B cell (primary cell): Measurements from ENCODE around the gene APPBP2. TPM values are rescaled to one million over a fixed set of nuclear protein-coding genes. Genes with fewer than 3 reads are reported as not detected.

Experiments
- ATAC-seq: fragments of 200-7000 bp; cut with Tn5 transposase; one replicate; pipeline ENCODE4 v1.10.0; 2021; ENCODE audit warnings: low read depth, mild to moderate bottlenecking, moderate number of reproducible peaks, moderate library complexity
- CTCF ChIA-PET: fragments of 350-600 bp; sonication (Branson Sonifier 250); formaldehyde crosslinking; loops from one replicate; lab custom pipeline; 2021; ENCODE audit warnings: antibody characterized with exemption, inconsistent platforms; lab: Charles Lee
- POLR2A ChIA-PET: fragments of 350-600 bp; sonication (Branson Sonifier 250); formaldehyde crosslinking; loops from one replicate; lab custom pipeline; 2021; ENCODE audit warnings: antibody characterized with exemption; lab: Charles Lee
- DNase-seq: peaks from one replicate; pipeline ENCODE4 v3.0.0; 2013
- H2AFZ ChIP-seq: 2 replicates; pipeline ENCODE4 v1.6.1; 2012; ENCODE audit warnings: mild to moderate bottlenecking, low read depth, low read length; ENCODE audit not compliant: insufficient read depth, poor library complexity, severe bottlenecking
- H3K27ac ChIP-seq, 2 donors: 1 replicate in 1 of 2; 2 replicates in 1 of 2; pipeline ENCODE4 v1.5.1; 2012 to 2013; ENCODE audit warnings: low read length in 2 of 2, mild to moderate bottlenecking in 2 of 2, moderate library complexity in 1 of 2
- H3K27me3 ChIP-seq, 4 experiments: fragments of 200-600 bp in 1 of 4; sonication (generic) in 1 of 4; replicated peaks in 1 of 4; 1 replicate in 2 of 4; 2 replicates in 2 of 4; pipeline versions ENCODE4 v1.6.1 to v1.7.0; 2013 to 2016; ENCODE audit warnings: low read length in 3 of 4, mild to moderate bottlenecking in 2 of 4, mixed read lengths in 1 of 4, moderate library complexity in 1 of 4; ENCODE audit not compliant: insufficient read depth in 4 of 4, control insufficient read depth in 3 of 4; ENCODE audit errors: control extremely low read depth in 1 of 4
- H3K36me3 ChIP-seq, 2 experiments: replicated peaks in 1 of 2; 1 replicate in 1 of 2; 2 replicates in 1 of 2; pipeline versions ENCODE4 v1.6.1 to v1.7.1; 2013; ENCODE audit warnings: low read length in 1 of 2; ENCODE audit not compliant: insufficient read depth in 2 of 2, control insufficient read depth in 1 of 2; ENCODE audit errors: control extremely low read depth in 1 of 2, extremely low read depth in 1 of 2
- H3K4me1 ChIP-seq, 2 donors: fragments of 200-600 bp in 1 of 2; sonication (generic) in 1 of 2; 1 replicate in 1 of 2; 2 replicates in 1 of 2; pipeline versions ENCODE4 v1.5.1 to v1.6.1; 2013 to 2017; ENCODE audit warnings: low read length in 2 of 2; ENCODE audit not compliant: control insufficient read depth in 2 of 2, insufficient read depth in 2 of 2
- H3K4me2 ChIP-seq: replicated peaks from 2 replicates; pipeline ENCODE3; 2012; ENCODE audit warnings: mild to moderate bottlenecking, low read depth, low read length; ENCODE audit not compliant: poor library complexity, severe bottlenecking
- H3K4me3 ChIP-seq, 5 experiments: fragments of 200-600 bp in 1 of 5; sonication (generic) in 1 of 5; 1 replicate in 3 of 5; 2 replicates in 2 of 5; pipeline versions ENCODE4 v1.5.1 to v1.7.0; 2011 to 2016; ENCODE audit warnings: low read length in 4 of 5, mild to moderate bottlenecking in 4 of 5, low read depth in 2 of 5, control low read depth in 1 of 5, moderate library complexity in 1 of 5; ENCODE audit not compliant: insufficient read depth in 1 of 5; ENCODE audit errors: control extremely low read depth in 1 of 5, extremely low read depth in 1 of 5
- H3K79me2 ChIP-seq: fragments of 200-600 bp; sonication (generic); one replicate; pipeline ENCODE4 v1.6.0; 2016; ENCODE audit warnings: low read length; ENCODE audit not compliant: control insufficient read depth, insufficient read depth
- H3K9ac ChIP-seq: fragments of 200-600 bp; sonication (generic); 2 replicates; pipeline ENCODE4 v1.6.1; 2017; ENCODE audit warnings: mild to moderate bottlenecking, low read length, moderate library complexity
- H3K9me3 ChIP-seq, 3 donors: one replicate each; pipeline versions ENCODE4 v1.6.1 to v1.7.1; 2013; ENCODE audit warnings: low read length in 2 of 3; ENCODE audit not compliant: control insufficient read depth in 2 of 3, insufficient read depth in 1 of 3; ENCODE audit errors: control extremely low read depth in 1 of 3
- H4K20me1 ChIP-seq: 2 replicates; pipeline ENCODE4 v1.6.0; 2012; ENCODE audit warnings: mild to moderate bottlenecking, low read length; ENCODE audit not compliant: insufficient read depth, control insufficient read depth, poor library complexity, severe bottlenecking
- H3K27ac Mint-ChIP-seq: one replicate; pipeline ENCODE4 v1.8.0; 2021; ENCODE audit warnings: mixed read lengths
- H3K27me3 Mint-ChIP-seq: one replicate; pipeline ENCODE4 v1.8.0; 2021; ENCODE audit warnings: mixed read lengths
- H3K4me1 Mint-ChIP-seq: one replicate; pipeline ENCODE4 v1.8.0; 2021; ENCODE audit warnings: mixed read lengths
- H3K4me3 Mint-ChIP-seq: one replicate; pipeline ENCODE4 v1.8.0; 2021; ENCODE audit warnings: mixed read lengths
- H3K9me3 Mint-ChIP-seq: one replicate; pipeline ENCODE4 v1.8.0; 2022; ENCODE audit warnings: mixed read lengths; ENCODE audit not compliant: insufficient read depth
- CTCF ChIP-seq: fragments of 200-600 bp; IDR thresholded peaks from one replicate; pipeline ENCODE4 v1.8.0; 2022; ENCODE audit warnings: antibody characterized with exemption, mild to moderate bottlenecking
- EZH2 ChIP-seq: IDR thresholded peaks from 2 replicates; pipeline ENCODE4 v1.6.1; 2012; ENCODE audit warnings: borderline replicate concordance, low read depth, mild to moderate bottlenecking, moderate library complexity, low read length; ENCODE audit not compliant: insufficient read depth, poor library complexity, severe bottlenecking
- WGBS: methylation state at CpG from one replicate; pipeline ENCODE4 v1.1.5; 2013; ENCODE audit warnings: missing lambda C conversion rate; ENCODE audit not compliant: insufficient coverage; 5-methylcytosine and 5-hydroxymethylcytosine counted together
- intact Hi-C: fragments of 100-400 bp; cut with micrococcal nuclease; formaldehyde crosslinking; loops from one replicate; pipeline ENCODE4 v1.10.0; 2022
- polyA plus RNA-seq: library from polyadenylated mRNA; depleted of rRNA; stranded (reverse); fragments of >200 nt; gene quantifications from 2 replicates; pipeline ENCODE4 v1.2.3, GENCODE V29; 2012
- total RNA-seq, 2 donors: library from RNA; stranded (reverse); fragments of 120-200 nt in 1 of 2; gene quantifications; 1 replicate in 1 of 2; 2 replicates in 1 of 2; pipeline versions ENCODE4 v1.2.3 to v1.2.4, GENCODE V29; 2013 to 2022

Gene APPBP2
- total and polyA plus RNA-seq, 2 donors (not counting 1 experiment from before 2014, with no cell fraction given), result 6.3 to 38.8 TPM

- H3K27me3 Mint-ChIP-seq, result no peaks in the 10 kb centered on the region
- Histone ChIP-seq H3K27me3 (no peaks in the 10 kb centered on the region), H3K4me1 (peaks cover 17 to 20% of the 10 kb centered on the region in 2 donors), H3K4me2 (no peak overlapping the region), H3K36me3 (no peaks in the 10 kb centered on the region), H4K20me1 (no peaks in the 10 kb centered on the region), H2AFZ (no peak overlapping the region), H3K79me2 (peaks cover 45% of the 10 kb centered on the region), H3K9ac (no peak overlapping the region), H3K4me3 (no peak overlapping the region), H3K27ac (no peak overlapping the region), H3K9me3 (no peaks in the 10 kb centered on the region)
- WGBS, result no CpG with 5 or more reads among the region's 3 CpGs
- ATAC-seq, result no peak
- no peak for TF ChIP-seq EZH2
- no peak for TF ChIP-seq CTCF
- POLR2A ChIA-PET, result interaction anchor here (0.6 kb wide), 1 partner anchor 10 kb away, joined by 9 read pairs; no protein-coding TSS in a partner anchor
- CTCF ChIA-PET, result no interaction called here
- peaks cover 29% of the 10 kb centered on the region for H3K4me1 Mint-ChIP-seq
- DNase-seq, result no peak
- H3K4me3 Mint-ChIP-seq, result no peak overlapping the region
- no peaks in the 10 kb centered on the region for H3K9me3 Mint-ChIP-seq
- no peak overlapping the region for H3K27ac Mint-ChIP-seq
- intact Hi-C loops, result no loop called here
Observed at GRCh38 chr17:60528828-60529227, 2.8 kb upstream of the APPBP2 start.

GRCh38 chr17:60527701-60528100, 1.7 kb upstream of the APPBP2 start:
- no peak overlapping the region for H2AFZ ChIP-seq
- peaks cover 7% of the 10 kb centered on the region for H4K20me1 ChIP-seq
- H3K4me1 ChIP-seq, result peaks cover 17 to 21% of the 10 kb centered on the region in 2 donors
- H3K27ac Mint-ChIP-seq, result no peak overlapping the region
- ChIA-PET POLR2A (no interaction called here), CTCF (no interaction called here)
- no peak for TF ChIP-seq EZH2
- no peak for TF ChIP-seq CTCF
- no peak overlapping the region for H3K4me3 ChIP-seq
- H3K9me3 Mint-ChIP-seq, result no peaks in the 10 kb centered on the region
- H3K27me3 ChIP-seq, result no peaks in the 10 kb centered on the region
- H3K9ac ChIP-seq, result no peak overlapping the region
- ATAC-seq (no peak), DNase-seq (no peak)
- WGBS, result no CpG with 5 or more reads among the region's 2 CpGs
- no peaks in the 10 kb centered on the region for H3K27me3 Mint-ChIP-seq
- intact Hi-C loops, result no loop called here
- peaks cover 33% of the 10 kb centered on the region for H3K4me1 Mint-ChIP-seq
- H3K4me3 Mint-ChIP-seq, result peak overlapping the region; percentile 47
- H3K27ac ChIP-seq, result no peak overlapping the region
- no peaks in the 10 kb centered on the region for H3K36me3 ChIP-seq
- H3K79me2 ChIP-seq, result peaks cover 55% of the 10 kb centered on the region
- no peaks in the 10 kb centered on the region for H3K9me3 ChIP-seq
- no peak overlapping the region for H3K4me2 ChIP-seq
